ENCODE results near the gene TECR. TPM values are rescaled to one million over a fixed set of nuclear protein-coding genes. Genes with fewer than 3 reads are reported as not detected.
A peak's percentile ranks its signal among the peaks of the same experiment; 100 is the strongest.

TECR gene
- total and polyA plus RNA-seq, 2 of the 13 experiments (the other 11 are each of a cell fraction or from before 2014, with no cell fraction given): 54.9 to 121 TPM

- no peak for TF ChIP-seq CEBPZ (IDR thresholded peaks at IDR 0.05; ENCODE audit: low read length)
- no peak for TF ChIP-seq THAP8 (CRISPR knock-in tag; IDR thresholded peaks at IDR 0.05; ENCODE audit: borderline replicate concordance)
- TF ChIP-seq ARHGAP35 (CRISPR knock-in tag; IDR thresholded peaks at IDR 0.05; ENCODE audit: borderline replicate concordance): no peak
- TF ChIP-seq SRY (CRISPR knock-in tag; IDR thresholded peaks at IDR 0.05): no peak
- TF ChIP-seq STAT5B (CRISPR knock-in tag; IDR thresholded peaks at IDR 0.05): no peak
- TF ChIP-seq ELF1 (CRISPR knock-in tag; IDR thresholded peaks at IDR 0.05): 0 out of 2 replicates have a peak, but pooled peaks have one; percentile 16
- no peak for TF ChIP-seq ZNF652 (CRISPR knock-in tag; IDR thresholded peaks at IDR 0.05; ENCODE audit: borderline replicate concordance, low read depth)
- TF ChIP-seq REL (CRISPR knock-in tag; conservative IDR thresholded peaks at IDR 0.05): no peak
- TF ChIP-seq WIZ (CRISPR knock-in tag; IDR thresholded peaks at IDR 0.05): no peak
- TF ChIP-seq RORA (CRISPR knock-in tag; IDR thresholded peaks at IDR 0.05): no peak
- 0 out of 2 replicates have a peak, but pooled peaks have one; percentile 43 for TF ChIP-seq ZNF136 (CRISPR knock-in tag; IDR thresholded peaks at IDR 0.05; ENCODE audit: low read depth)
- TF ChIP-seq ZNF501 (CRISPR knock-in tag; IDR thresholded peaks at IDR 0.05): no peak
- no peak for TF ChIP-seq SIX1 (CRISPR knock-in tag; IDR thresholded peaks at IDR 0.05; ENCODE audit: borderline replicate concordance)
- TF ChIP-seq SMARCC2 (IDR thresholded peaks at IDR 0.05): no peak
- no peak for TF ChIP-seq SP4 (CRISPR knock-in tag; IDR thresholded peaks at IDR 0.05)
- no peak for TF ChIP-seq ZNF512B (CRISPR knock-in tag; IDR thresholded peaks at IDR 0.05; ENCODE audit: borderline replicate concordance)
- peak; percentile 65 for TF ChIP-seq SAP130 (CRISPR knock-in tag; IDR thresholded peaks at IDR 0.05; ENCODE audit: low read depth)
- no peak for TF ChIP-seq POGZ (CRISPR knock-in tag; IDR thresholded peaks at IDR 0.05)
- TF ChIP-seq AGO1 (IDR thresholded peaks at IDR 0.05; ENCODE audit: low read depth, low read length, poor library complexity, severe bottlenecking): no peak
- TF ChIP-seq ZNF605 (CRISPR knock-in tag; IDR thresholded peaks at IDR 0.05): 0 out of 2 replicates have a peak, but pooled peaks have one; percentile 17
- TF ChIP-seq NR2F2 (IDR thresholded peaks at IDR 0.05; ENCODE audit: borderline replicate concordance, low read depth): no peak
- 0 out of 2 replicates have a peak, but pooled peaks have one; percentile 24 for TF ChIP-seq ZFP36L1 (CRISPR knock-in tag; IDR thresholded peaks at IDR 0.05)
- no peak for TF ChIP-seq TERF1 (CRISPR knock-in tag; IDR thresholded peaks at IDR 0.05)
- TF ChIP-seq KDM3A (CRISPR knock-in tag; IDR thresholded peaks at IDR 0.05; ENCODE audit: low read depth): peak; percentile 64; the same call in 1 of the 2 replicates
- TF ChIP-seq HOXD1 (CRISPR knock-in tag; IDR thresholded peaks at IDR 0.05): no peak
Measured at GRCh38 chr19:14554382-14554812, 25.0 kb downstream of the TECR start (continued).
